ENCODE measurements around the gene DUSP28. TPM values are rescaled to one million over a fixed set of nuclear protein-coding genes. Genes with fewer than 3 reads are reported as not detected.

Gene DUSP28
- total and polyA plus RNA-seq, 2 of the 13 experiments (the other 11 are each of a cell fraction or from before 2014, with no cell fraction given), result 5.2 to 8.6 TPM

DNA sequence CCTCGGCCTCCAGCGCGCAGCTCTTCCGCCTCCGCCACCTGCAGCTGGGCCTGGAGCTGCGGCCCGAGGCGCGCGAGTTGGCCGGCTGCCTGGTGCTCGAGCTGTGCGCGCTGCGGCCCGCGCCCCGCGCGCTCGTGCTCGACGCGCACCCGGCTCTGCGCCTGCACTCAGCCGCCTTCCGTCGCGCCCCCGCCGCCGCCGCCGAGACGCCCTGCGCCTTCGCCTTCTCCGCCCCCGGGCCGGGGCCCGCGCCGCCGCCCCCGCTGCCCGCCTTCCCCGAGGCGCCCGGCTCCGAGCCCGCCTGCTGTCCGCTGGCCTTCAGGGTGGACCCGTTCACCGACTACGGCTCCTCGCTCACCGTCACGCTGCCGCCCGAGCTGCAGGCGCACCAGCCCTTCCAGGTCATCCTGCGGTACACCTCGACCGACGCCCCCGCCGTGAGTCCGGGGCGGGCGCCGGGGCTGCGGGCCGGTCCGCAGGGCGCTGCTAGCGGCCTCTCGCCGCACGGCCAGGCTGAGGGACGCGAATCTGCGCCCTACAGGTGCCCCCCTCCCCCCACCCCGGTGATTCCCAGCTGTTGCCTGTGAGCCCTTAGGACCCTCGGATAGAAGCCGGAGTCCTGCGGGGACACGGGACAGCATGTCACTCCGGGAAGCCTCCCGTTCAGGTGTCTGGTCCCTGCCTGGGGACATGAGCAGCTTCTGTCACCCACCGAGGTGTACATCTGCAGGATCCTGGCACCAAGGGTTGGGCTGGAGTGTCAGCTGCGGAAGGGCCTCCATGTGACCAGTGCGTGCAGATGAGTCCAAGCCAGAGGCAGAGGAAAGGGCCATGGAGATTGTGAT, 8.7 kb downstream of the DUSP28 start (continued):
- TF ChIP-seq, protein P1, sequence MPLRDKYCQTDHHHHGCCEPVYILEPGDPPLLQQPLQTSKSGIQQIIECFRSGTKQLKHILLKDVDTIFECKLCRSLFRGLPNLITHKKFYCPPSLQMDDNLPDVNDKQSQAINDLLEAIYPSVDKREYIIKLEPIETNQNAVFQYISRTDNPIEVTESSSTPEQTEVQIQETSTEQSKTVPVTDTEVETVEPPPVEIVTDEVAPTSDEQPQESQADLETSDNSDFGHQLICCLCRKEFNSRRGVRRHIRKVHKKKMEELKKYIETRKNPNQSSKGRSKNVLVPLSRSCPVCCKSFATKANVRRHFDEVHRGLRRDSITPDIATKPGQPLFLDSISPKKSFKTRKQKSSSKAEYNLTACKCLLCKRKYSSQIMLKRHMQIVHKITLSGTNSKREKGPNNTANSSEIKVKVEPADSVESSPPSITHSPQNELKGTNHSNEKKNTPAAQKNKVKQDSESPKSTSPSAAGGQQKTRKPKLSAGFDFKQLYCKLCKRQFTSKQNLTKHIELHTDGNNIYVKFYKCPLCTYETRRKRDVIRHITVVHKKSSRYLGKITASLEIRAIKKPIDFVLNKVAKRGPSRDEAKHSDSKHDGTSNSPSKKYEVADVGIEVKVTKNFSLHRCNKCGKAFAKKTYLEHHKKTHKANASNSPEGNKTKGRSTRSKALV (CRISPR knock-in tag; IDR thresholded peaks at IDR 0.05), result peak; percentile 81
- no peak for TF ChIP-seq XRCC5 (optimal IDR thresholded peaks at IDR 0.05; ENCODE audit: low read length)
- TF ChIP-seq SSRP1 (CRISPR knock-in tag; IDR thresholded peaks at IDR 0.05), result 0 out of 2 replicates have a peak, but pooled peaks have one; percentile 53
- TF ChIP-seq AGO2 (optimal IDR thresholded peaks at IDR 0.05; ENCODE audit: low read depth, low read length), result peak; percentile 77
- TF ChIP-seq, protein P2, sequence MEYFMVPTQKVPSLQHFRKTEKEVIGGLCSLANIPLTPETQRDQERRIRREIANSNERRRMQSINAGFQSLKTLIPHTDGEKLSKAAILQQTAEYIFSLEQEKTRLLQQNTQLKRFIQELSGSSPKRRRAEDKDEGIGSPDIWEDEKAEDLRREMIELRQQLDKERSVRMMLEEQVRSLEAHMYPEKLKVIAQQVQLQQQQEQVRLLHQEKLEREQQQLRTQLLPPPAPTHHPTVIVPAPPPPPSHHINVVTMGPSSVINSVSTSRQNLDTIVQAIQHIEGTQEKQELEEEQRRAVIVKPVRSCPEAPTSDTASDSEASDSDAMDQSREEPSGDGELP (IDR thresholded peaks at IDR 0.05; ENCODE audit: borderline replicate concordance, low read depth), result peak; percentile 70; the same call in 1 of the 2 replicates
- peak; percentile 19; the same call in 1 of the 2 replicates for TF ChIP-seq ZNF772 (CRISPR knock-in tag; IDR thresholded peaks at IDR 0.05)
- no peak for TF ChIP-seq KDM5B (CRISPR knock-in tag; IDR thresholded peaks at IDR 0.05; ENCODE audit: borderline replicate concordance)
- TF ChIP-seq RBFOX2 (IDR thresholded peaks at IDR 0.05; ENCODE audit: low read depth, low read length), result peak; percentile 68
- peak; percentile 77; the same call in 1 of the 2 replicates for TF ChIP-seq MAF1 (CRISPR knock-in tag; IDR thresholded peaks at IDR 0.05; ENCODE audit: borderline replicate concordance)
- 0 out of 2 replicates have a peak, but pooled peaks have one; percentile 17 for TF ChIP-seq ZNF629 (CRISPR knock-in tag; conservative IDR thresholded peaks at IDR 0.05)
- TF ChIP-seq ZNF446 (CRISPR knock-in tag; IDR thresholded peaks at IDR 0.05), result 0 out of 2 replicates have a peak, but pooled peaks have one; percentile 39
- TF ChIP-seq, protein P3, sequence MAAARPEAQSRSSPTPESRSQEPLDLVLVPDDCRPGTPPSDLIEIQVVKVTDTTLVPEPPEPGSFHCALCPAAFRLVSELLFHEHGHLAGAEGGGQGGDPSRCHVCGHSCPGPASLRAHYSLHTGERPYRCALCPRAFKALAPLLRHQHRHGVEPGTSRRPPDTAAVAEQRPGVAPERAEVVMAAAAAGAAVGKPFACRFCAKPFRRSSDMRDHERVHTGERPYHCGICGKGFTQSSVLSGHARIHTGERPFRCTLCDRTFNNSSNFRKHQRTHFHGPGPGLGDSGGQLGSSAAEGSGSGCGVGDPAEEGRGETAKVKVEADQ (CRISPR knock-in tag; IDR thresholded peaks at IDR 0.05; ENCODE audit: borderline replicate concordance), result peak; percentile 43; the same call in 1 of the 2 replicates
- no peak for TF ChIP-seq ZSCAN12 (CRISPR knock-in tag; IDR thresholded peaks at IDR 0.05)
- TF ChIP-seq CBX5 (CRISPR knock-in tag; IDR thresholded peaks at IDR 0.05; ENCODE audit: borderline replicate concordance), result no peak
- peak; percentile 57; the same call in 1 of the 2 replicates for TF ChIP-seq MYC (CRISPR knock-in tag; IDR thresholded peaks at IDR 0.05; ENCODE audit: borderline replicate concordance)
- peak; percentile 78 for TF ChIP-seq ZFY (CRISPR knock-in tag; IDR thresholded peaks at IDR 0.05)
- peak; percentile 77; the same call in 1 of the 2 replicates for TF ChIP-seq ZNF547 (CRISPR knock-in tag; IDR thresholded peaks at IDR 0.05)
- TF ChIP-seq FIP1L1 (IDR thresholded peaks at IDR 0.05; ENCODE audit: borderline replicate concordance, insufficient read depth, low read depth, low read length), result no peak
- peak; percentile 53 for TF ChIP-seq AGO1 (IDR thresholded peaks at IDR 0.05; ENCODE audit: low read depth, low read length, poor library complexity, severe bottlenecking)
- TF ChIP-seq STAT5B (CRISPR knock-in tag; IDR thresholded peaks at IDR 0.05), result no peak
